Measurements from ENCODE around the gene NGF. TPM values are rescaled to one million over a fixed set of nuclear protein-coding genes. Genes with fewer than 3 reads are reported as not detected.

NGF gene
- total and polyA plus RNA-seq, 9 of the 15 experiments (the other 6 are each of a cell fraction or from before 2014, with no cell fraction given) = not detected

DNA sequence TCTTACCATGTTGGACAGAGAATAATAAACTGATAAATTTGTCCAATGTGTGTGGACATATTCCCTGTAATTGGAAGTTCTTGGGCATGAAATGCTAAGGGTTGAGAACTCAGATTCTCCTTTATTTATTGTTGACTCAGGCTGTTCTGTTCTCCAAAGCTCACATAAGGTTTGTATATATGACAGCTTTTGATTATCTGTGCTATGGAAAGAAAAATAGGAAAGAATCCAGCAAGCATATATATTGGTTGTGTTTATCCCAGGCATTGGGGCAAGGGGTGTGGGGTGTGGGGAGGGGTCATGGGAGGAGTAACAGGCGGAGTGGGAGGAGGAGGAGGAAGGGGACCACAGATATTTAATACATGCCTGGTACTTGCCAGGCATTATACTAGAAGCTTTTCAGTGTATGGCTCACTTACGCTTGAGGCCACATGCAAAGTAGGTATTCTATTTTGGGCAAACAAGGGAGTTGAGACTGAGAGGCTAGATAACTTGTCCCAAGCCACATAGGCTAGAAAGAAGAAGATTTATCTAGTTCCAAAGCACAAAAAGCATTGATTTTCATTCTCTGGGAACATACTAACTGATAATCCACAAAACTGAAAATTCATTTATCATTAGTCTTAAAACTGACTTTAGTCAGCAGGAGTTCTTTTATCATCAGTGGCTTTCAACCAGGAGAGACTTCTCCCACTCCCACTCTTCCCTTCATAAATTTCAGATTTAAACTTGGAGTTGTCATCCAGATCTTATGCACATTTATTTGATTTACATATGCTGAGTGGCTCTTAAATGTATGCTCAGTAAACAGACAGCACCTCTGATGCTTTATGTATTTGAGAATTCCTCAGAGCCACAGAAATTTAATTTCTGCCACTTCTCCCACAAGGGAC is 27.2 kb downstream of the NGF start:
- FAIRE-seq (no peak), DNase-seq (ENCODE audit: extremely low read depth in 1 of 4, low spot score in 3 of 4) (no peak), ATAC-seq (no peak)
- POLR2A ChIA-PET = no interaction called here
- BruUV-seq (replicated peaks) = no TSS peak
- intact Hi-C loops (cut with micrococcal nuclease) = no loop called here
- in situ Hi-C loops (cut with MboI) = no loop called here
- Histone ChIP-seq H4K20me1 (replicated peaks; ENCODE audit: control insufficient read depth, insufficient read depth, low read length) (peaks cover 4% of the 10 kb centered on the region; the same call in 1 of the 2 replicates), H3K27ac (ENCODE audit: extremely low read depth, low read depth, low read length) (no peak overlapping the region), H3K9me3 (replicated peaks; ENCODE audit: control insufficient read depth, insufficient read depth, low read depth, low read length) (no peaks in the 10 kb centered on the region), H2AFZ (ENCODE audit: low read depth, low read length) (no peak overlapping the region), H3K79me2 (ENCODE audit: control insufficient read depth, insufficient read depth, low read length) (no peaks in the 10 kb centered on the region), H3K27me3 (ENCODE audit: control insufficient read depth in 2 of 2, insufficient read depth in 2 of 2, low read length in 2 of 2) (no peaks in the 10 kb centered on the region), H3K4me2 (ENCODE audit: insufficient read depth, low read length) (no peak overlapping the region), H3K9ac (ENCODE audit: insufficient read depth in 1 of 2, low read depth in 2 of 2, low read length in 2 of 2) (no peak overlapping the region), H3K4me1 (replicated peaks in 1 of 2; ENCODE audit: control insufficient read depth in 2 of 2, insufficient read depth in 2 of 2, low read length in 2 of 2) (no peaks in the 10 kb centered on the region), H3K36me3 (ENCODE audit: control insufficient read depth, insufficient read depth, low read length) (no peaks in the 10 kb centered on the region), H3K9me1 (ENCODE audit: control insufficient read depth, insufficient read depth, low read length) (no peaks in the 10 kb centered on the region), H3K4me3 (no peak overlapping the region)
- TF ChIP-seq GTF3C2 (IDR thresholded peaks at IDR 0.05; ENCODE audit: borderline replicate concordance, extremely low read depth, insufficient read length) = no peak
- no peak for TF ChIP-seq SUPT5H (IDR thresholded peaks at IDR 0.05)
- no peak for TF ChIP-seq ZNF282 (CRISPR knock-in tag; IDR thresholded peaks at IDR 0.05)
- no peak for TF ChIP-seq ELF4 (CRISPR knock-in tag; IDR thresholded peaks at IDR 0.05)
- 0% methylated on average over 2 of the region's 2 CpGs for WGBS (ENCODE audit: insufficient coverage, low coverage, missing lambda C conversion rate)
- CTCF ChIA-PET (ENCODE audit: low intra/inter-chr PET ratio) = no interaction called here
